IPS-15b (cell line): ENCODE measurements around the gene BROX.
"Not testable (repeated sequence)": the region's sequence is repeated elsewhere in the genome, so short reads cannot be mapped to it uniquely, and the experiment has no call there.

ENCODE experiments used
- H3K27me3 ChIP-seq: one replicate; pipeline ENCODE4 v1.6.1; 2013; ENCODE audit warnings: low read length; ENCODE audit not compliant: control insufficient read depth, insufficient read depth
- H3K36me3 ChIP-seq: one replicate; pipeline ENCODE4 v1.6.1; 2013; ENCODE audit warnings: low read length; ENCODE audit not compliant: control insufficient read depth, insufficient read depth
- H3K4me1 ChIP-seq: one replicate; pipeline ENCODE4 v1.6.1; 2013; ENCODE audit warnings: mild to moderate bottlenecking, low read length; ENCODE audit not compliant: control insufficient read depth, insufficient read depth
- H3K4me3 ChIP-seq: one replicate; pipeline ENCODE4 v1.5.1; 2013; ENCODE audit warnings: low read depth, low read length
- H3K9ac ChIP-seq: one replicate; pipeline ENCODE4 v1.6.1; 2013; ENCODE audit warnings: low read depth, mild to moderate bottlenecking, low read length
- H3K9me3 ChIP-seq: one replicate; pipeline ENCODE4 v1.6.1; 2013; ENCODE audit warnings: mild to moderate bottlenecking, low read length; ENCODE audit not compliant: control insufficient read depth, insufficient read depth

The BROX gene

GRCh38 chr1:222734740-222735139, 22.4 kb downstream of the BROX start:
- no peak overlapping the region for H3K9ac ChIP-seq
- no peak overlapping the region for H3K4me3 ChIP-seq
- peaks cover 15% of the 10 kb centered on the region for H3K4me1 ChIP-seq
- H3K9me3 ChIP-seq, result no peaks in the 10 kb centered on the region
- H3K36me3 ChIP-seq, result no peaks in the 10 kb centered on the region
- no peaks in the 10 kb centered on the region for H3K27me3 ChIP-seq

GRCh38 chr1:222736470-222736869, 24.1 kb downstream of the BROX start:
- peaks cover 15% of the 10 kb centered on the region for H3K4me1 ChIP-seq
- no peak overlapping the region for H3K4me3 ChIP-seq
- H3K27me3 ChIP-seq, result no peaks in the 10 kb centered on the region
- no peaks in the 10 kb centered on the region for H3K9me3 ChIP-seq
- no peak overlapping the region for H3K9ac ChIP-seq
- H3K36me3 ChIP-seq, result no peaks in the 10 kb centered on the region

GRCh38 chr1:222736972-222737371, 24.6 kb downstream of the BROX start, which contains the start of gene FAM177B:
Gene FAM177B, plus strand, starts transcription at chr1:222737202. Its CDS starts 9,344 bp downstream, at chr1:222746546.
- Histone ChIP-seq H3K4me1 (peaks cover 15% of the 10 kb centered on the region), H3K4me3 (peak within 1 kb of the TSS; percentile 14), H3K36me3 (no peaks in the 10 kb centered on the region), H3K27me3 (no peaks in the 10 kb centered on the region), H3K9ac (no peak within 1 kb of the TSS), H3K9me3 (no peaks in the 10 kb centered on the region)

- Histone ChIP-seq H3K27me3 (no peaks in the 10 kb centered on the region), H3K9me3 (no peaks in the 10 kb centered on the region), H3K9ac (no peak overlapping the region), H3K36me3 (no peaks in the 10 kb centered on the region), H3K4me3 (no peak overlapping the region), H3K4me1 (peaks cover 15% of the 10 kb centered on the region)
Observed at GRCh38 chr1:222739465-222739864, 27.1 kb downstream of the BROX start.

GRCh38 chr1:222739929-222740328, 27.6 kb downstream of the BROX start:
- peaks cover 15% of the 10 kb centered on the region for H3K4me1 ChIP-seq
- no peaks in the 10 kb centered on the region for H3K36me3 ChIP-seq
- H3K9me3 ChIP-seq, result no peaks in the 10 kb centered on the region
- no peak overlapping the region for H3K9ac ChIP-seq
- H3K27me3 ChIP-seq, result no peaks in the 10 kb centered on the region
- no peak overlapping the region for H3K4me3 ChIP-seq

- H3K9me3 ChIP-seq, H3K4me3 ChIP-seq, H3K4me1 ChIP-seq, H3K36me3 ChIP-seq, H3K27me3 ChIP-seq, H3K9ac ChIP-seq: not testable (repeated sequence)
Observed at GRCh38 chr1:222741630-222742457, 29.5 kb downstream of the BROX start.

GRCh38 chr1:222749927-222750326, 37.6 kb downstream of the BROX start:
- Histone ChIP-seq H3K9ac (no peak overlapping the region), H3K4me3 (no peak overlapping the region), H3K36me3 (no peaks in the 10 kb centered on the region), H3K9me3 (no peaks in the 10 kb centered on the region), H3K27me3 (no peaks in the 10 kb centered on the region), H3K4me1 (no peaks in the 10 kb centered on the region)

GRCh38 chr1:222750651-222751050, 38.3 kb downstream of the BROX start:
- H3K36me3 ChIP-seq, result no peaks in the 10 kb centered on the region
- no peaks in the 10 kb centered on the region for H3K4me1 ChIP-seq
- H3K9ac ChIP-seq, result no peak overlapping the region
- H3K27me3 ChIP-seq, result no peaks in the 10 kb centered on the region
- no peak overlapping the region for H3K4me3 ChIP-seq
- H3K9me3 ChIP-seq, result no peaks in the 10 kb centered on the region

- Histone ChIP-seq H3K9ac (no peak overlapping the region), H3K4me3 (no peak overlapping the region), H3K4me1 (no peaks in the 10 kb centered on the region), H3K36me3 (no peaks in the 10 kb centered on the region), H3K27me3 (no peaks in the 10 kb centered on the region), H3K9me3 (no peaks in the 10 kb centered on the region)
Observed at GRCh38 chr1:222751255-222751654, 38.9 kb downstream of the BROX start.

- no peak overlapping the region for H3K4me3 ChIP-seq
- no peak overlapping the region for H3K9ac ChIP-seq
- no peaks in the 10 kb centered on the region for H3K9me3 ChIP-seq
- no peaks in the 10 kb centered on the region for H3K27me3 ChIP-seq
- no peaks in the 10 kb centered on the region for H3K4me1 ChIP-seq
- H3K36me3 ChIP-seq, result no peaks in the 10 kb centered on the region
Observed at GRCh38 chr1:222754366-222755139, 42.2 kb downstream of the BROX start.

- no peaks in the 10 kb centered on the region for H3K9me3 ChIP-seq
- no peaks in the 10 kb centered on the region for H3K27me3 ChIP-seq
- H3K4me1 ChIP-seq, result no peaks in the 10 kb centered on the region
- H3K36me3 ChIP-seq, result no peaks in the 10 kb centered on the region
- H3K4me3 ChIP-seq, result no peak overlapping the region
- no peak overlapping the region for H3K9ac ChIP-seq
Observed at GRCh38 chr1:222757646-222758268, 45.4 kb downstream of the BROX start.
